GM12878 (cell line): Measurements from ENCODE around the gene SNAPC2. TPM values are rescaled to one million over a fixed set of nuclear protein-coding genes. Genes with fewer than 3 reads are reported as not detected.

ENCODE experiments used
- ASH2L ChIP-seq: fragments of 300-600, 200-600 bp; sonication (generic); IDR thresholded peaks from 2 replicates; pipeline ENCODE4 v1.6.1; 2017; ENCODE audit warnings: low read depth, mild to moderate bottlenecking, borderline replicate concordance
- ATF7 ChIP-seq: fragments of 450-650 bp; IDR thresholded peaks from 2 replicates; pipeline ENCODE4 v1.6.1; 2016; ENCODE audit warnings: low read depth, mild to moderate bottlenecking
- CBX3 ChIP-seq: fragments of 200-600 bp; sonication (generic); IDR thresholded peaks from 2 replicates; pipeline ENCODE4 v1.6.1; 2016; ENCODE audit warnings: low read depth, borderline replicate concordance
- E4F1 ChIP-seq: fragments of 450-650 bp; IDR thresholded peaks from 2 replicates; pipeline ENCODE4 v1.6.1; 2018; ENCODE audit warnings: borderline replicate concordance, mild to moderate bottlenecking; ENCODE audit not compliant: partially characterized antibody
- FOXK2 ChIP-seq: fragments of 450-650 bp; IDR thresholded peaks from 2 replicates; pipeline ENCODE4 v1.6.1; 2017; ENCODE audit warnings: mild to moderate bottlenecking, moderate library complexity
- HDAC2 ChIP-seq: fragments of 200-600 bp; sonication (generic); IDR thresholded peaks from 2 replicates; pipeline ENCODE4 v1.6.1; 2017
- HDGF ChIP-seq: fragments of 450-650 bp; IDR thresholded peaks from 2 replicates; pipeline ENCODE4 v1.6.1; 2016; ENCODE audit warnings: antibody characterized with exemption
- IRF4 ChIP-seq: IDR thresholded peaks from 2 replicates; pipeline ENCODE4 v1.6.1; 2011; ENCODE audit warnings: low read depth, low read length
- MYC ChIP-seq: IDR thresholded peaks from 2 replicates; pipeline ENCODE4 v1.6.1; 2011; ENCODE audit warnings: mild to moderate bottlenecking, low read length, moderate library complexity, inconsistent platforms; ENCODE audit not compliant: insufficient read depth, insufficient replicate concordance, insufficient read length, severe bottlenecking
- NKRF ChIP-seq: fragments of 450-650 bp; conservative IDR thresholded peaks from 2 replicates; pipeline ENCODE4 v1.6.1; 2017; ENCODE audit warnings: mild to moderate bottlenecking, moderate library complexity
- NR2C1 ChIP-seq: fragments of 450-650 bp; IDR thresholded peaks from 2 replicates; pipeline ENCODE4 v1.6.1; 2017; ENCODE audit warnings: antibody characterized with exemption, mild to moderate bottlenecking, moderate library complexity
- NR2C2 ChIP-seq: IDR thresholded peaks from 2 replicates; pipeline ENCODE4 v1.6.1; 2011; ENCODE audit warnings: borderline replicate concordance, low read depth; ENCODE audit not compliant: control insufficient read depth, insufficient read length
- NR2F1 ChIP-seq: fragments of 450-650 bp; conservative IDR thresholded peaks from 2 replicates; pipeline ENCODE4 v1.6.1; 2017; ENCODE audit warnings: mild to moderate bottlenecking
- PAX5 ChIP-seq: IDR thresholded peaks from 2 replicates; pipeline ENCODE4 v1.6.1; 2011; ENCODE audit warnings: low read depth, low read length, borderline replicate concordance
- RAD21 ChIP-seq: IDR thresholded peaks from 2 replicates; pipeline ENCODE4 v1.6.1; 2011; ENCODE audit warnings: mild to moderate bottlenecking, low read depth, low read length, moderate library complexity; ENCODE audit not compliant: insufficient read depth
- RBBP5 ChIP-seq: fragments of 200-600 bp; sonication (generic); conservative IDR thresholded peaks from 2 replicates; pipeline ENCODE4 v1.6.1; 2016
- SMC3 ChIP-seq: IDR thresholded peaks from 2 replicates; pipeline ENCODE4 v1.6.1; 2011; ENCODE audit warnings: low read length, improper control_type of control experiment, borderline replicate concordance
- STAT1 ChIP-seq: fragments of 450-650 bp; conservative IDR thresholded peaks from 2 replicates; pipeline ENCODE4 v1.6.1; 2014; ENCODE audit warnings: antibody characterized with exemption, mild to moderate bottlenecking
- STAT3 ChIP-seq: IDR thresholded peaks from 2 replicates; pipeline ENCODE4 v1.6.1; 2011; ENCODE audit warnings: low read depth, low read length, improper control_type of control experiment
- SUPT20H ChIP-seq: IDR thresholded peaks from 2 replicates; pipeline ENCODE4 v1.6.1; 2011; ENCODE audit warnings: low read depth, mild to moderate bottlenecking, low read length, moderate library complexity, borderline replicate concordance; ENCODE audit not compliant: control insufficient read depth
- TBL1XR1 ChIP-seq: IDR thresholded peaks from 2 replicates; pipeline ENCODE4 v1.6.1; 2012; ENCODE audit warnings: low read depth, low read length, improper control_type of control experiment
- TCF12 ChIP-seq: IDR thresholded peaks from 2 replicates; pipeline ENCODE4 v1.6.1; 2011; ENCODE audit warnings: low read depth, mild to moderate bottlenecking, low read length
- TCF7 ChIP-seq: IDR thresholded peaks from 2 replicates; pipeline ENCODE4 v1.6.1; 2014; ENCODE audit warnings: antibody characterized with exemption, borderline replicate concordance
- ZNF217 ChIP-seq: fragments of 450-650 bp; IDR thresholded peaks from 2 replicates; pipeline ENCODE4 v1.6.1; 2017; ENCODE audit warnings: antibody characterized with exemption, mild to moderate bottlenecking
- ZNF384 ChIP-seq: IDR thresholded peaks from 2 replicates; pipeline ENCODE4 v1.6.1; 2012; ENCODE audit warnings: low read depth, mild to moderate bottlenecking, low read length, improper control_type of control experiment, borderline replicate concordance
- polyA plus RNA-seq, 11 experiments: library from polyadenylated mRNA; depleted of rRNA in 4 of 11; unstranded in 6 of 11; stranded (reverse) in 5 of 11; fragments of >200 nt; fragmentation: Nextera tagmentation in 4 of 11; fragmentation: Illumina TruSeq in 1 of 11; extraction: Ambion mirVana in 4 of 11; extraction: Trizol in 1 of 11; gene quantifications; 1 replicate in 1 of 11; 2 replicates in 10 of 11; pipeline versions ENCODE4 v1.2.1 to v1.2.3, GENCODE V29; 2011 to 2016; ENCODE audit warnings: inconsistent platforms in 2 of 11, missing spikeins in 2 of 11, low read depth in 1 of 11
- total RNA-seq, 4 experiments: library from RNA; depleted of rRNA in 3 of 4; stranded (reverse); fragments of >200 nt in 3 of 4; fragmentation: Illumina TruSeq in 1 of 4; extraction: Trizol in 1 of 4; gene quantifications; 2 replicates each; pipeline versions ENCODE4 v1.2.1 to v1.2.3, GENCODE V29; 2013 to 2021

Gene SNAPC2
- total and polyA plus RNA-seq, 10 of the 15 experiments (the other 5 are each of a cell fraction or from before 2014, with no cell fraction given) = 0.19 to 20.8 (median 12.6) TPM

GRCh38 chr19:7903244-7904073 lies 16.7 kb upstream of the SNAPC2 start, which contains the start of gene MAP2K7 (continued):
- no peak for TF ChIP-seq NR2C2
- no peak for TF ChIP-seq ASH2L
- TF ChIP-seq NR2C1 = 0 out of 2 replicates have a peak, but pooled peaks have one; percentile 4
- peak; percentile 81 for TF ChIP-seq ATF7
- TF ChIP-seq ZNF217 = no peak
- peak; percentile 89; the same call in 1 of the 2 replicates for TF ChIP-seq HDGF
- TF ChIP-seq TBL1XR1 = peak; percentile 27; the same call in 1 of the 2 replicates
- no peak for TF ChIP-seq NR2F1
- TF ChIP-seq RBBP5 = no peak
- TF ChIP-seq FOXK2 = no peak
- TF ChIP-seq SMC3 = peak; percentile 17; the same call in 1 of the 2 replicates
- TF ChIP-seq PAX5 = peak; percentile 89
- TF ChIP-seq SUPT20H = no peak
- TF ChIP-seq MYC = peak; percentile 84
- TF ChIP-seq E4F1 = no peak
- no peak for TF ChIP-seq STAT3
- no peak for TF ChIP-seq TCF12
- 0 out of 2 replicates have a peak, but pooled peaks have one; percentile 19 for TF ChIP-seq STAT1
- TF ChIP-seq ZNF384 = no peak
- no peak for TF ChIP-seq CBX3
- TF ChIP-seq HDAC2 = no peak
- TF ChIP-seq NKRF = no peak
- peak; percentile 36; the same call in 1 of the 2 replicates for TF ChIP-seq RAD21
- TF ChIP-seq TCF7 = no peak
- no peak for TF ChIP-seq IRF4
